GM12872 (cell line): ENCODE results near the gene CALM3.

ENCODE experiments used
- CTCF ChIP-seq: IDR thresholded peaks from 3 replicates; pipeline ENCODE4 v1.5.1; 2011; ENCODE audit warnings: low read depth, mild to moderate bottlenecking, low read length, moderate library complexity; ENCODE audit not compliant: insufficient read depth

Gene CALM3

DNA sequence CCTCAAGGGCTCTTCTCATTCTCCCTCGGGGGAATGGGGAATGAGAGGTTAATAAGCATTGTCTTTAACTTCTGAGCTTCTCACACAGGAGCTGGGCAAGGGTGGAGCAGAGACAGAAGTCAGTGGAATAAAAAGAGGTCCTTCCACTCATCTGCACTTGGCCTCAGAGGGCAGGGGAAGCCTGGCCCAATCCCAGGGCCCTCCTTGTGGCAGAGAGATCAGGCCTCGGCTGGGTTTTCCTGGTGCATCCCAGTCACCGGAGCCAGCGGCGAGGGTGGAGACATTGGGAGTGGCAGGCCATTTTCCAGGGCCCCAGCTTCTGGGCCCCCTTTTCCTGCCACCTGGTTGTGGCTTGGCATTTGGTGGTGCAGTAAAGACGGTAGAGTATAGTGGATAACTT is 10.6 kb downstream of the CALM3 start:
- no peak for TF ChIP-seq CTCF

DNA sequence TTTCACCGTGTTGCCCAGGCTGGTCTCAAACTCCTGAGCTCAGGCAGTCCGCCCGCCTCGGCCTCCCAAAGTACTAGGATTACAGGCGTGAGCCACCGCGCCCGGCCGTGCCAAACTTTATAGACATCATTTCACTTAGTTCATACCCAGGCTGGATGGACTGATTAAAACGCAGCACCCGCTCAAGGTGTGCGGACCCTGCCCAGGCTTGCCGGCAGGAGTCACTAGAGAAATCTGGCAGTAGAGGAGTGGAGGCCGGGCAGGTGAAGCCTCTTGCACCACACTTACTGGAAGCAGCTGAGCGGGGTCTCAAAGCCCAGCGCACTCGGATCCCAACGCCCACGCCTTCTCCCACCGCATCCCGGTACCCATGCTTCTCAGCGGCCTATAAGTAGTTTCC is 12.4 kb downstream of the CALM3 start:
- no peak for TF ChIP-seq CTCF

GRCh38 chr19:46614114-46614722 is 13.1 kb downstream of the CALM3 start:
- TF ChIP-seq CTCF = peak; percentile 89

DNA sequence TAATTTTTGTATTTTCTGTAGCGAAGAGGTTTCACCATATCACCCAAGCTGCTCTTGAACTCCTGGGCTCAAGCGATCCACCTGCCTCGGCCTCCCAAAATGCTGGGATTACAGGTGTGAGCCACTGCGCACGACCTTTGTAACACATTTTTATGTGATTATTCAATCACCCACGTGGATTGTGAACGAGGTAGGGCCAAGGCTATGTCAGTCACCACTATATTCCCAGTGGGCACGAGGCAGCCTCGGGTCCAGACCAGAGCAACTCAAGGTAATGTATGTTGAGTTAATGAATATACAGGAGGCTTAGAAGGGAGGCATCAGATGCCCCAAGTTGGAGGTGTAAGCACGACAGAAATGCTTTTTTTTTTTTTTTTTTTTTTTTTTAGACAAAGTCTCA is 14.8 kb downstream of the CALM3 start:
- no peak for TF ChIP-seq CTCF

- peak; percentile 51; the same call in 2 of the 3 replicates for TF ChIP-seq CTCF
Measured at GRCh38 chr19:46616631-46617322, 15.6 kb downstream of the CALM3 start.

DNA sequence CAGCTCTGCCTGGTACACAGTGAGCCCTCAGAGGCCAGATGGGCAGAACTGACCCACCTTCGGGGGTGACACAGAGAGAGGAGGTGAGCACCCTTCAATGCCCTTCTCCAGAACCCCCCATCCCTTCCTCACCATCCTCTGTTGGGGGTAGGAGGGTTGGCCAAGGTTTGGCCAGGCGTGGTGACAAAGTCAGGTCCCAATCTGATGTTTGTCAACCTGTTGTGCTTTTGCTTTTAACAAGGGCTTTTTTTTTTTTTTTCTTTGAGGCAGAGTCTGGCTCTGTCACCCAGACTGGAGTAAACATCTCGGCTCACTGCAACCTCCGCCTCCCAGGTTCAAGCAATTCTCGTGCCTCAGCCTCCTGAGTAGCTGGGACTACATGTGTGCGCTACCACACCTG is 16.5 kb downstream of the CALM3 start:
- TF ChIP-seq CTCF = no peak

DNA sequence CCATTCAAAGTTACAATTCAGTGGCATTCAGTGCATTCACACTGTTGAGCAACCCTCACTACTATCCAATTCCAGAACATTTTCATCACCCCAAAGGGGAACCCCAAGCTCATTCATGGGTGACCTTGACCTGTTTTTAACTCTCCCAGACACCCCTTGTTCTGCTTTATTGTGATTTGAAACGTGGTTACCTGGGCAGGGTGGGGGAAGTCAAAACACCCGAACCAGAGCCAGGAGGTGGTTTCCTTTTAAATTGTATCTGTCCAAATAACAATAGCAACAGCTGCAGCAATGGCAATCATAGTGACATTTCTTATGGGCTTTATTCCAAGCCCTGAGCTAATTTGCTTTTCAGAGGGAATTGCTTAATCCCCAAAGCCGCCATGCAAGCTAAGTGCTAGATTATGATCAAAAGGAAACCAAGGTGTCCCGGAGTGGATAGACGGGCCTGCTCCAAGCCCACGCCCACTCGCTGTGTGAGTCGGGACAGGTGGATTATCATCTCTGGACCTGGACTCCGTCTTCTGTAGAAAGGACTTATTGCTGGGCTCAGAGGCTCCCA is 17.6 kb downstream of the CALM3 start:
- no peak for TF ChIP-seq CTCF
